Measurements from ENCODE around the gene SKIDA1.
A peak's percentile ranks its signal among the peaks of the same experiment; 100 is the strongest.
"Not testable (repeated sequence)": the region's sequence is repeated elsewhere in the genome, so short reads cannot be mapped to it uniquely, and the experiment has no call there.

The SKIDA1 gene

GRCh38 chr10:21525367-21526187, at the start of gene SKIDA1:
TSS of gene SKIDA1 (minus strand) at chr10:21525682. CDS start at chr10:21517822, 7,860 bp downstream.
- DNase-seq (ENCODE audit: low read depth) = peak; percentile 41

- DNase-seq (ENCODE audit: low read depth) = not testable (repeated sequence)
Measured at GRCh38 chr10:21574514-21574913, 49.0 kb upstream of the SKIDA1 start.

GRCh38 chr10:21572578-21572977, 47.1 kb upstream of the SKIDA1 start:
- DNase-seq (ENCODE audit: low read depth) = no peak

DNA sequence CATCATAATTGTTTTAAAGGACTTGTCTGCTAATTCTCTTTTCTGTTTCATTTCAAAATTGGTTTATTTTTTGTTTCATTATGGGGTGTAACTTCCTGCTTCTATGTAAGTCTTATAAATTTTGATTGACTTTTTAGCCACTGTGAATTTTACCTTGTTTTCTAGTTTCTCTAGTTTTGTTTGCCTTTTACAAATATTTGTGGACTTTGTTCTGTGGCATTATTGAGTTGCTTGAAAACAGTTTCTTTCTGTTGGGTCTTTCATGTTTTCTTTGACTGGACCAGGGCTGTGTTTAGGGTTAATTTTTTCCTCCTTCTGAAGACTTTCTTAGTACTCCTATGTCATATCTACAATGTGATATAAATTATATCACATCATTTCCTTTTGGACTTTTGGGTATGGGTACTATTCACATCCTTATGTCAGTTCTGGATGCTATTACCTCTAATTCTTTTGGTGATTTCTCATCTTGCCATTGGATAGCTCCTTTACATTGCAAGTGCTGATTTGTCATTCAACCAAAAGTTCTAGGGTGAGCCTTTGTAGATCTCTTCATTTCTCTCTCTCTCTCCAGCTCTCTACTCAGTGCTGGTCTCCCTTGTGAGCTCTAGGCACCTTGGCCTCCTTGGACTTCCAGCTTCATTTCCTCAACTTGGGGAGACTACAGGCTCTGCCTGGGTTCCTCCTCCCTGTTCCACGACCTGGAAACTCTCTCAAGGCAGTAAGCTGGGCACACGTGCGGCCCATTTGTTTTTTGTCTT, 45.5 kb upstream of the SKIDA1 start:
- DNase-seq (ENCODE audit: low read depth) = no peak

DNA sequence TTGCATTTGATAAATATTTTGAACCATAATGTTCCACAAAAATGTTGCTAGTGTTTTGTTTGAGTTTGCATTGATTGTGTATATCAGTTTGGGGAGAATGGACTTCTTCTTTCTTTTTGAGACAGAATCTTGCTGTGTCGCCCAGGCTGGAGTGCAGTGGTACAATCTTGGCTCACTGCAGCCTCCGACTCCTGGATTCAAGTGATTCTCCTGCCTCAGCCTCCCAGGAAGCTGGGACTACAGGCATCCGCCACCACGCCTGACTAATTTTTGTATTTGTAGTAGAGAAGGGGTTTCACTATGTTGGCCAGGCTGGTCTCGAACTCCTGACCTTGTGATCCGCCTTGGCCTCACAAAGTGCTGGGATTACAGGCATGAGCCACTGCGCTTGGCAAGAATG, 33.5 kb upstream of the SKIDA1 start:
- not testable (repeated sequence) for DNase-seq (ENCODE audit: low read depth)

DNA sequence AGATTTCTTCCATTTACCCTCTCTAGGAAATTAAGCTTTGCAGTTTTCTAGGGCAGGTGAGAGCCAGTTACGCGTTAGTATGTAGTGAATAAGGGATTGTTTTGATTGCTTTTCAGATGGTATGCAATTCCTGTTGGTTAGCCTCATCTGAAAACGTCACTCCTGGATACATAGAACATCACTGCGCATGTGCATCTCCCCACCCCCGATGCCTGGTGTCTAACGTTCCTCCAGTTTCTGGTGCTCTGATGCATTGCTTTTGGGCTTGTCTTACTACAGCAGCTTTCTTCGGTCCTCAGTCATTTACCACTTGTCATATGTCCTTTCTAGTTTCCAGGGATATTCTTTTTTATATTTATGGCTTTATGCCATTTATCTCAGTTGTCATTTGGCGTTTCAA, 31.0 kb upstream of the SKIDA1 start:
- no peak for DNase-seq (ENCODE audit: low read depth)

DNA sequence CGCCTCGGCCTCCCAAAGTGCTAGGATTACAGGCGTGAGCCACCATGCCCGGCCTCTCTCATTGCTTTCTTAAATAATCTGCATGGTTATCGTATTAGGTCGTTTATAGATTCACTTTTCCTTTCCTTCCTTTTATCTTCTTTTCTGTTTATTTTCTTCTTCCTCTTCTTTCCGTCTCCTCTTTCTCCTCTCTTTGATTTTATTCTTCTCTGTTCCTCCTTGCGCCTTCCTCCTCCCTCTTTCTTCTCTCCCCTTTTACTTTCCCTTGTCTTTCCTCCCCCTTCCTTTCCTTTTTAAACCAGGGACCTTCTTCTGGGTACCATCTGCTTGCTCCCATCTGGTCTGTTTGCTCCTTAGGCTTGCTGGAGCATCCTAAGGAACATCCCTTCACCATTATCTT, 27.2 kb upstream of the SKIDA1 start:
- DNase-seq (ENCODE audit: low read depth) = no peak

- no peak for DNase-seq (ENCODE audit: low read depth)
Measured at GRCh38 chr10:21547246-21547645, 21.8 kb upstream of the SKIDA1 start.

DNA sequence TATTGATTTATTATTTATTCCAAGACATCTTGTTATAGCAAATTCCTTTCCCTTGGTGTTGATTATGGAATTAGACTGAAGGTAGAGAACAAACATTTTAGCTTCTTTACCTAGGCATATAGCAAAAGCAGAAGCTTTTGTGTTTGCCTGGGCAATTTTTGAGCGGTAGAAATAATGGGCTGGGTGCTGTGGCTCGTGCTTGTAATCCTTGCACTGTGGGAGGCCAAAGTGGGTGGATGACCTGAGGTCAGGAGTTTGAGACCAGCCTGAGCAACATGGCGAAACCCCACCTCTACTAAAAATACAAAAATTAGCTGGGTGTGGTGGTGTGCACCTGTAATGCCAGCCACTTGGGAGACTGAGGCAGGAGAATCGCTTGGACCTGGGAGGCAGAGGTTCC, 15.2 kb upstream of the SKIDA1 start:
- not testable (repeated sequence) for DNase-seq (ENCODE audit: low read depth)

DNA sequence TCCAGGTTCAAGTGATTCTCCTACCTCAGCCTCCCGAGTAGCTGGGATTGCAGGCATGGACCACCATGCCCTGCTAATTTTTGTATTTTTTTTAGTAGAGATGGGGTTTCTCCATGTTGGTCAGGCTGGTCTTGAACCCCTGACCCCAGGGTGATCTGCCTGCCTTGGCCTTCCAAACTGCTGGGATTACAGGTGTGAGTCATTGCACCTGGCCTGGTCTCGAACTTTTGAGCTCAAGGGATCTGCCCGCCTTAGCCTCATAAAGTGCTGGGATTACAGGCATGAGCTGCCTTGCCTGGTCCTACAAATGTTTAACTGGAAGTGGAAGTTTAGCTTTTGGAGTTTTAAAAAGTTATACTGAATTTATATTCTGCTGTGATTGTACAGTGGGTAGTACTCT, 11.4 kb upstream of the SKIDA1 start:
- DNase-seq (ENCODE audit: low read depth) = no peak

DNA sequence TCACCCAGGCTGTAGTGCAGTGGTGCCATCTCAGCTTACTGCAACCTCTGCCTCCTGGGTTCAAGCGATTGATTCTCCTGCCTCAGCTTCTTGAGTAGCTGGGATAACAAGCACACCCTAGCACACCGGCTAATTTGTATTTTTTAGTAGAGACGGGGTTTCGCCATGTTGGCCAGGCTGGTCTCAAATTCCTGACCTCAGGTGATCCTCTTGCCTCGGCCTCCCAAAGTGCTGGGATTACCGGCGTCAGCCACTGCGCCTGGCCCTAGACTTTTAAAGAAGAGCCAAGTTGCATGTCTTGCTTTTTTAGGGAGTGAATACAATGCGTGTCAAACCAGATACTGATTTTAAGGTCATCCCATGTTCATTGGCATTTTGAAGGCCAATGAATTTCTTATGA, 10.5 kb upstream of the SKIDA1 start:
- DNase-seq (ENCODE audit: low read depth) = not testable (repeated sequence)

DNA sequence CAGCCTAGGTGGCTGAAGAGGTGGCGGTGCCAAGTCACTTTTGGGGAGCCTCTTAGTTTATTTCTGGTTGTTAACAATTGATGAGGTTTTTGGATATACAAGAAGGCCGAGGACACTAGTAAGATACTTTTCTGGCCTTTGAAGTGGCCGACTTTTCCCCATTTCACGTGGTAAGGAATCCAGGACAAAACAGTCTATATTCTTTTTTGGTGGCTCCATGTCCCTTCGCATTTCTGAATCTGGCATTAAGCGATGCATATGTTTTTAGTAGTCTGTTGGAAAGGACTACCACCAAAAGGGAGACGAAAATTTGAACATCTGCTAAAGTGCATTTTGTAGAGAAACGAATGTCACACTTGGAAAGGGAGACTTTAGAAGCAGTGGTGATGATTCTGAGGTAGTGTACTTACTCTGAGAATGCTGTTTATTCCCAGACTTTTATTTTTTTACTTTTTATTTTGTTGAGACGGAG, 10.0 kb upstream of the SKIDA1 start:
- DNase-seq (ENCODE audit: low read depth) = no peak

DNA sequence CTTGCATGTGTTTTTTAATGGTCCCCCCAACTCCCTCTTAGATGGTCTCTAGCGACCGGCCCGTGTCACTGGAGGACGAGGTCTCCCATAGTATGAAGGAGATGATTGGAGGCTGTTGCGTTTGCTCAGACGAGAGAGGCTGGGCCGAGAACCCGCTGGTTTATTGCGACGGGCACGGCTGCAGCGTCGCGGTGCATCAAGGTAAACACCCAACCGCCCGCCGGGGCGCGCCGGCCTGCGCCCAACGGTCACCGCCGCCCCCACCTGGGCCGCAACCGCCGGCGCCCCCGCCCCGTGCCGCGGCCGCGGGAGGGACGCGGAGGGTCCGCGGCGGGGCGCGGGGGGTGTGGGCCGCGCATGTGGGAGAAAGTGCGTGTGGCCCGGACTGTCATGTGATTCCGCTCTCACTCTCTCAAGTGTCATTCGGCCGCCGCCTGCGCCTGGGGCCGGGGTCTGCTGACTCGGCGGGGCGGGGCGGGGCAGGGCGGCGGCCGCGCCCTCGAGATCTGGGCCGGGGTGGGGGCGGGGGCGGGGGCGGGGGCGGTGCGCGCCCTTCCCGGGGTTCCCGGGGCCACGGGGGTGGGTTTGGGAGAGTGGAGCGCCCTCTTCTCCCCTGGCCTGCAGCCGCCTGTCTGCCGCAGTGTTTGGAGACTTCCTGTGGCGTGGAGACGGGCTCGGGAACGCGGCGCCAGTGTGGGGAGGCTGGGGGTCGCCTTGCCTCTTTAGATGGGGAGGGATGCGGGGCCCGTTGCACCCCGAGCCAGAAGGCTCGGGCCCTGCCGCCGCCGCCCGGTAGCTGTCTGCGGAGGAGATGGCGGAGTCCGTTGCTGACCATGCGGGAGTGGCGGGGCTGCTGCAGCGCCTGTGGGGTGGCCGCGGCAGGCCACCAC, 9.4 kb upstream of the SKIDA1 start:
- peak; percentile 33 for DNase-seq (ENCODE audit: low read depth)

GRCh38 chr10:21534280-21534586, 8.8 kb upstream of the SKIDA1 start:
- no peak for DNase-seq (ENCODE audit: low read depth)

DNA sequence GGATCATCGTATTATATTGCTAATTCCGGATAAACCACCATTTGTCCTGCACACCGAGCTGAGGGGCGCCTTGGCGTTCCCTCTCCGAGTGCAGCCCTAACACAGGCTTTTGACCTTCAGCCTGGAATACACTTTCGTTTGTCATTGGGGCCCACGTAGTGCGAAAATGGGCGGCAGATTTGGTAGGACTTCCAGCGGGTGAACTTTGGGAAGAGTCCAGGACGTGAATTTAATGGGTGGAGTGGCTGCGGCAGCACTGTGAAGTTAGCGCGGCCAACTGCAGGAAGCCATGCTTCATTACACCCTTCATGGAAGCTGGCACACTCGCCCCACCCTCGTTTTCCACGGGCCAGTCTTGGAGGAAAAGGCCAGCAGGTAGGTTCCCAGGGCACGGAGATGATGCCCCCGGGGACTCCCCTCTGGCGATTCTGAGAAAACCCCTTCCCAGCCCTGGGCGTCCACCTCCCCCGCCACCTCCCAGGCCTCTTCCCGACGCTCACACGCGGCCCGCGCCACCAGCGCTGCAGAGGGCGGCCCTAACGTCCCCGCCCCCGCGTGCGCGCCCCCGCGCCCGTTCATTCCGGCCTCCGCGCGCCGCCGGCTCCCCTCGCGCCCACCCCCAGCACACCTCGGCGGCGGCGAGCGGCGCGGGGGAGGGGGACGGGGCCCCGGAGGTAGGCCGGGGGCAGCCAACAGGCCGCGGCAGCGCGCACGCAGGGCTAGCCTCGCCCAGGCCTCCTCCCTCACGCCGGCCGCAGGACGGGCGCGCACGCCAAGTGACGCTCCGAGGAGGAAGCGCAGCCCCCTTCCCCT, 8.2 kb upstream of the SKIDA1 start, which contains the start of gene MLLT10:
Gene MLLT10, plus strand, starts transcription at position 766 of the 813 bp plus-strand sequence. CDS start 413 bp downstream, outside the sequence.
- DNase-seq (ENCODE audit: low read depth) = peak; percentile 86

GRCh38 chr10:21532694-21533466, 7.4 kb upstream of the SKIDA1 start:
- DNase-seq (ENCODE audit: low read depth) = no peak

GRCh38 chr10:21531164-21531563, 5.7 kb upstream of the SKIDA1 start:
- DNase-seq (ENCODE audit: low read depth) = no peak

- no peak for DNase-seq (ENCODE audit: low read depth)
Measured at GRCh38 chr10:21530641-21531040, 5.2 kb upstream of the SKIDA1 start.

- no peak for DNase-seq (ENCODE audit: low read depth)
Measured at GRCh38 chr10:21530168-21530567, 4.7 kb upstream of the SKIDA1 start.

All from activated T-cell treated with anti-CD3 and anti-CD28 coated beads for 1 hour (primary cell).